ENCODE measurements around the gene CAMTA1.
A peak's percentile ranks its signal among the peaks of the same experiment; 100 is the strongest.

The CAMTA1 gene

DNA sequence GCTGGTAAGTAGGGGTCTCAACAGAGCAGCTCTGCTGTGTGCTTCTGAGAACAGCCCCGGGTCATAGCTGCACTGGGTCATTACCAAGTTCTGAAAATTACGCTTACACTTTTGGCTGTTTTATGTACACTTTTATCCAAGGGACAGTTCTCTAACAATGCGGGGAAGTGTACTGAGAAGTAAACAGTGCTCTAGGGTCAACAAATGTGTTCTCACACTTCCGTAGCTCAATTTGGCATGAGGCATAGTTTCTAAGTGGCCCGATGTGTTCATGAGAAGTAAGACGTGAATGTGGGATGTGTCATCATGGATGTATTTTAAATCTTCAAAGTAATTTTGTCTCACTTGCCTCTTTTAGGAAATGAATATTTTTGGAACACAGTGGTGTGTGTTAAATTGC is 975.0 kb downstream of the CAMTA1 start:
- Histone ChIP-seq H3K27ac (ENCODE audit: low read depth, low read length) (no peak overlapping the region), H3K9me3 (ENCODE audit: low read length) (no peaks in the 10 kb centered on the region), H3K9ac (ENCODE audit: low read length) (no peak overlapping the region)

DNA sequence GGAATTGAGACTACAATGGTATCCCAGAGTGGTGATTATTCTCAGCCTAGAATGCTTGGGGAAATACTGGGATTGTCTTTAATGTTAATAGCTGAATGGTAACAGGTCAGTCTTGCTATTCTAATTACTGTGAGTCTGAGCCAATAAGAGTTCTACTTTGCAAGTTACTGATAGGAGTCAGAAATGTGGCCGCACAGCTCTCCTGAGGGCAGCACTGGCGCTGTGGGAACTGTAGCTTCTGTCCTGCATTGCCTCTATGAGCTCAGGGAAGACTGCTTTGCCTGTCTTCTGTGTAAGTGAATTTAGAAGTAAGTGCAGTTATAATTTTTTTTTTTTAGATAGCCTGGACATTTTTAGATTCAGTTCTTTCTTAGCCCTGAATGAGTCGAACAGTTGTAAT is 975.8 kb downstream of the CAMTA1 start:
- no peak overlapping the region for H3K9ac ChIP-seq (ENCODE audit: low read length)
- no peaks in the 10 kb centered on the region for H3K36me3 ChIP-seq (ENCODE audit: insufficient read depth, low read length)
- no peaks in the 10 kb centered on the region for H3K27me3 ChIP-seq (ENCODE audit: control insufficient read depth in 1 of 2, insufficient read depth in 2 of 2, low read length in 2 of 2)
- no peaks in the 10 kb centered on the region for H3K9me3 ChIP-seq (ENCODE audit: low read length)
- H3K27ac ChIP-seq (ENCODE audit: low read depth, low read length): no peak overlapping the region
- H3K4me1 ChIP-seq (ENCODE audit: insufficient read depth, low read length): no peaks in the 10 kb centered on the region
- no peak overlapping the region for H3K4me3 ChIP-seq (ENCODE audit: low read depth in 1 of 2, low read length in 2 of 2)

More for the DNA sequence above, 975.0 kb downstream of the CAMTA1 start:
- Histone ChIP-seq H3K36me3 (ENCODE audit: insufficient read depth, low read length) (no peaks in the 10 kb centered on the region), H3K4me3 (ENCODE audit: low read depth in 1 of 2, low read length in 2 of 2) (no peak overlapping the region), H3K27me3 (ENCODE audit: control insufficient read depth in 1 of 2, insufficient read depth in 2 of 2, low read length in 2 of 2) (no peaks in the 10 kb centered on the region), H3K4me1 (ENCODE audit: insufficient read depth, low read length) (no peaks in the 10 kb centered on the region)

DNA sequence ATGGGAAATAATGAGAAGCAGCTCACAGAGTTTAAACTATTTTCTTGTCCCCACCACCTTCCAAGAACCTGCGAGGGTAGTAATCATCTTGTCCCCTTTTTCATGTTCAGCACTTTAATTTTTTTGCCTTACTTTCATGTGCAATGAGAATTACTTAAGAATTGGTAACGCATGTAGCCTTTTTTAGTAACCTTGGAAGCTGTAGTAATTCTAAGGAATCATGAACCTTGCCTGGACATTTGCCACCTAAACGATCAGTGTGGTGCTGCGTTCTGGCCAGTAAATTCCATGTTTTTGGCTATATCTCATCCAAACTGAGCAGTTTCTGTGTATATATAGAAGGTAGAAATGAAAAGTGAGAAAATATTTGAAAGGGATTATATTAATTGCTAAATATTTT is 981.9 kb downstream of the CAMTA1 start:
- Histone ChIP-seq H3K27ac (ENCODE audit: low read depth, low read length) (no peak overlapping the region), H3K36me3 (ENCODE audit: insufficient read depth, low read length) (no peaks in the 10 kb centered on the region), H3K9ac (ENCODE audit: low read length) (no peak overlapping the region), H3K9me3 (ENCODE audit: low read length) (no peaks in the 10 kb centered on the region), H3K4me3 (ENCODE audit: low read depth in 1 of 2, low read length in 2 of 2) (no peak overlapping the region), H3K27me3 (ENCODE audit: control insufficient read depth in 1 of 2, insufficient read depth in 2 of 2, low read length in 2 of 2) (no peaks in the 10 kb centered on the region), H3K4me1 (ENCODE audit: insufficient read depth, low read length) (peaks cover 8% of the 10 kb centered on the region)

- no peak overlapping the region for H3K9ac ChIP-seq (ENCODE audit: low read length)
- no peaks in the 10 kb centered on the region for H3K9me3 ChIP-seq (ENCODE audit: low read length)
- H3K27ac ChIP-seq (ENCODE audit: low read depth, low read length): no peak overlapping the region
- peaks cover 9% of the 10 kb centered on the region for H3K36me3 ChIP-seq (ENCODE audit: insufficient read depth, low read length)
- H3K4me3 ChIP-seq (ENCODE audit: low read depth in 1 of 2, low read length in 2 of 2): no peak overlapping the region
- H3K27me3 ChIP-seq (ENCODE audit: control insufficient read depth in 1 of 2, insufficient read depth in 2 of 2, low read length in 2 of 2): no peaks in the 10 kb centered on the region
- H3K4me1 ChIP-seq (ENCODE audit: insufficient read depth, low read length): peaks cover 11% of the 10 kb centered on the region
Measured at GRCh38 chr1:7768583-7768982, 983.3 kb downstream of the CAMTA1 start.

DNA sequence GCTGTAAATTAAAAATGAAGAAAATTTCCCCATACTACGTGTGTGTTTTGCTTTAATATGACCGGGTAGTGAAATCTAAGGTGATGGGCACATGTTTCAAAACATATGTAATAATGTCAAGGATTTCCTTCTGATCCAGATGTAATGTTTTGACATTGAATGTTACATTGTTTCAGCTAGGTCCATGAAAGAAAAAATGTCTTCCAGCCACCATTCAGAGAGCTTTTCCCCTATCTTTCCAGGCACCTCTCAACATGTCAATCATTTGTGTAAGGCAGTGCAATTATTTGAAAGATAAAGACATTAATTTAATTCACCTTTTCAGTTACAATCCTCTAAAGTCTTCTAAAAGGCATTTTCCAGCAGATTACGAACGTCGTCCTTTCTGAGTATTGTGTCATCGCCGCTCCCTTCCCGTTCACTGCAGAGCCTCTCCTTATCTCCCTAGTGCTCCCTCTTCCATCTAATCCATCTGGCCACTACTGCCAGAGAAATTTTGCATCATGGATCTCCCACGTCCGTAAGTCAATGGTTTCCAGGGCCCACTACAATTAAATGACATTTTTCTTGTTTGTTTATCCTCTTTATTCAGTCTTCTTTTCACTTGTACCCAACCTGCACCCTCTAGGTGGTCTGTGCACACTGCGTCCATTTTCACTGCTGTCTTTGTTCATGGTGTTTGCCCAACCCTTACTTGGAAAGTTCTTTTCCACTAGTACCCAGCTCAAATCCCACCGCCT is 984.6 kb downstream of the CAMTA1 start:
- no peak overlapping the region for H3K9ac ChIP-seq (ENCODE audit: low read length)
- no peak overlapping the region for H3K4me3 ChIP-seq (ENCODE audit: low read depth in 1 of 2, low read length in 2 of 2)
- no peak overlapping the region for H3K27ac ChIP-seq (ENCODE audit: low read depth, low read length)
- no peaks in the 10 kb centered on the region for H3K9me3 ChIP-seq (ENCODE audit: low read length)
- peaks cover 11% of the 10 kb centered on the region for H3K4me1 ChIP-seq (ENCODE audit: insufficient read depth, low read length)
- H3K27me3 ChIP-seq (ENCODE audit: control insufficient read depth in 1 of 2, insufficient read depth in 2 of 2, low read length in 2 of 2): no peaks in the 10 kb centered on the region
- peaks cover 19% of the 10 kb centered on the region for H3K36me3 ChIP-seq (ENCODE audit: insufficient read depth, low read length)

DNA sequence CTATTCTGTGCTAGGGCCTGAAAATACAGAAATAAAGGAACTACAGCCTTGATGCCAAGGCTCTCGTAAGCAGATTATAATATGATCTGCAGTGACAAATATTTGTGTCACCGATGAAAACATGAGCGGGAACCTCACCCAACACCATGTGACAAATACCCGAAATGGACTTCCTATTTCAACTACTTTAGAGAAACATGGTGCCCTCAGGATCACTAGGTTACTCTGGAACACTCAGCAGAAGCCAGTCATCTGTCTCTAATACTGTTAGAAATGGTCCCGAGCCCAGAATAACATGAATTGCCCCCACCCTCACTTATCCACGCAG is 985.4 kb downstream of the CAMTA1 start:
- peaks cover 21% of the 10 kb centered on the region for H3K36me3 ChIP-seq (ENCODE audit: insufficient read depth, low read length)
- H3K9me3 ChIP-seq (ENCODE audit: low read length): no peaks in the 10 kb centered on the region
- no peaks in the 10 kb centered on the region for H3K27me3 ChIP-seq (ENCODE audit: control insufficient read depth in 1 of 2, insufficient read depth in 2 of 2, low read length in 2 of 2)
- no peak overlapping the region for H3K9ac ChIP-seq (ENCODE audit: low read length)
- H3K27ac ChIP-seq (ENCODE audit: low read depth, low read length): peak overlapping the region; percentile 59
- H3K4me1 ChIP-seq (ENCODE audit: insufficient read depth, low read length): peaks cover 11% of the 10 kb centered on the region
- H3K4me3 ChIP-seq (ENCODE audit: low read depth in 1 of 2, low read length in 2 of 2): peak overlapping the region; percentile 34 to 92

DNA sequence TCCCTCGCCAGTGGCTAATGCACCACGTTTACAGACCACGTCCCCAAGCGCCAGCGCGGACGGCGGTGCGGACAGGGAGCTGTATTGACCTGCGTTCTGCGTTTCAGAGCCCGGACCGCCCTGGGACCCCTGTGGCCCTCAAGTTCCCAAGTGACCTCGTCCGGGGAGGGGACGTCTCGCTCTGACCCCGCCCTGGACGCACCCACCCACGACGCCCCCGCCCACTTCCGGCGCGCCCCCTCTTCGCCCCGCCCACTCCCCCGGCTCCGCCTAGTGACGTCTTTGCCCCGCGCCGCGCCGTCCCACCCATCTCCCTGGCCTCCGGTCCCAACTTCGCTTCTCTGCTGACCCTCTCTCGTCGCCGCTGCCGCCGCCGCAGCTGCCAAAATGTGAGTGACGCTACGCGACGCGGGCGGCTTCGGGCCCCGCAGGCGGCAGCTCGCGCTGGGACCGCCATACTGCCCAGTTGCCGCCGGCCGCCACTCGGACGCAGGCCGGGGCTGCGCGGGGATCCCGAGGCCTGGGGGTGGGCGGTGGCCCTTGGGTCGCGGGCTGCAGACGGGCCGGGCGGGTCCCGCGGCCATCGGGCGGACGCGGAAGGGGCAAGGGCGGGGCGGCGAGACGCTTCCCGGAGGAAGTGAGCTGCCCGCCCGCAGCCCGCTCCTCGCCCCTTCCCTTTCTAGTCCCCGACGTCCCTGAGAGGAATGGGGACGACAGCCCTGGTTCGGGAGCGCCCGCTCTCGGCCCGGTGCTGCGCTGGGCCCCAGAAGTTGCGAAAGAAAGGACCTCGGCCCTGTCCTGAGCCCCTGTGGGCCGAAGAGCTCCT is 986.0 kb downstream of the CAMTA1 start, which contains the start of gene VAMP3:
Gene VAMP3, plus strand, starts transcription at position 300 of the 826 bp plus-strand sequence. Its CDS starts 88 bp downstream, at position 388.
- Histone ChIP-seq H3K4me3 (ENCODE audit: low read depth in 1 of 2, low read length in 2 of 2) (peak within 1 kb of the TSS; percentile 34 to 92), H3K4me1 (ENCODE audit: insufficient read depth, low read length) (peaks cover 11% of the 10 kb centered on the region), H3K9me3 (ENCODE audit: low read length) (no peaks in the 10 kb centered on the region), H3K27me3 (ENCODE audit: control insufficient read depth in 1 of 2, insufficient read depth in 2 of 2, low read length in 2 of 2) (no peaks in the 10 kb centered on the region), H3K9ac (ENCODE audit: low read length) (peak within 1 kb of the TSS; percentile 56), H3K27ac (ENCODE audit: low read depth, low read length) (peak within 1 kb of the TSS; percentile 59), H3K36me3 (ENCODE audit: insufficient read depth, low read length) (peaks cover 21% of the 10 kb centered on the region)

- Histone ChIP-seq H3K4me1 (ENCODE audit: insufficient read depth, low read length) (peaks cover 11% of the 10 kb centered on the region), H3K4me3 (ENCODE audit: low read depth in 1 of 2, low read length in 2 of 2) (peak overlapping the region; percentile 34 to 92), H3K27me3 (ENCODE audit: control insufficient read depth in 1 of 2, insufficient read depth in 2 of 2, low read length in 2 of 2) (no peaks in the 10 kb centered on the region), H3K9me3 (ENCODE audit: low read length) (no peaks in the 10 kb centered on the region), H3K27ac (ENCODE audit: low read depth, low read length) (peak overlapping the region; percentile 59), H3K36me3 (ENCODE audit: insufficient read depth, low read length) (peaks cover 21% of the 10 kb centered on the region), H3K9ac (ENCODE audit: low read length) (peak overlapping the region; percentile 56)
Measured at GRCh38 chr1:7771823-7772299, 986.6 kb downstream of the CAMTA1 start.

- Histone ChIP-seq H3K27ac (ENCODE audit: low read depth, low read length) (no peak overlapping the region), H3K9ac (ENCODE audit: low read length) (no peak overlapping the region), H3K9me3 (ENCODE audit: low read length) (no peaks in the 10 kb centered on the region), H3K36me3 (ENCODE audit: insufficient read depth, low read length) (peaks cover 56% of the 10 kb centered on the region), H3K4me1 (ENCODE audit: insufficient read depth, low read length) (peaks cover under 1% of the 10 kb centered on the region), H3K27me3 (ENCODE audit: control insufficient read depth in 1 of 2, insufficient read depth in 2 of 2, low read length in 2 of 2) (no peaks in the 10 kb centered on the region), H3K4me3 (ENCODE audit: low read depth in 1 of 2, low read length in 2 of 2) (no peak overlapping the region)
Measured at GRCh38 chr1:7777591-7777990, 992.3 kb downstream of the CAMTA1 start.

DNA sequence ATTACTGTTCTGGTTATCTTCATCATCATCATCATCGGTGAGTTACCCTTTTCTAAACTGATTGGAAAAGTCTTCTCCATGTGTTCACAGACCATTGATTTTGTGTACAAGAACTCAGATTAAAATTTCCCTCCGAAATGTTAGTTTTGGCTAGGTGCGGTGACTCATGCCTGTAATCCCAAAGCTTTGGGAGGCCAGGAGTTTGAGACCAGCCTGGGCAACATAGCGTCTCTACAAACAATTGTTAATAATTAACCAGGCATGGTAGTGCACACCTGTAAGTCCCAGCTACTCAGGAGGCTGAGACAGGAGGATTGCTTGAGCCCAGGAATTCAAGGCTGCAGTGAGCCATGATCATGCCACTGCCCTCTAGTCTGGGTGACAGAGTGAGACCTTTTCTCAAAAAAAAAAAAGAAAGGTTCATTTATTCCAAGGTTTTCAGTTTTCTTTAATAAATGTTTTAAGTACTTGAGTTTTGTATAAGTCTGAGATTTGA is 992.9 kb downstream of the CAMTA1 start:
- no peak overlapping the region for H3K9ac ChIP-seq (ENCODE audit: low read length)
- no peak overlapping the region for H3K27ac ChIP-seq (ENCODE audit: low read depth, low read length)
- H3K36me3 ChIP-seq (ENCODE audit: insufficient read depth, low read length): peaks cover 51% of the 10 kb centered on the region
- H3K9me3 ChIP-seq (ENCODE audit: low read length): no peaks in the 10 kb centered on the region
- H3K27me3 ChIP-seq (ENCODE audit: control insufficient read depth in 1 of 2, insufficient read depth in 2 of 2, low read length in 2 of 2): no peaks in the 10 kb centered on the region
- H3K4me3 ChIP-seq (ENCODE audit: low read depth in 1 of 2, low read length in 2 of 2): no peak overlapping the region
- peaks cover 6% of the 10 kb centered on the region for H3K4me1 ChIP-seq (ENCODE audit: insufficient read depth, low read length)

GRCh38 chr1:7780976-7781375 is 995.7 kb downstream of the CAMTA1 start:
- H3K36me3 ChIP-seq (ENCODE audit: insufficient read depth, low read length): peaks cover 44% of the 10 kb centered on the region
- H3K9ac ChIP-seq (ENCODE audit: low read length): no peak overlapping the region
- no peak overlapping the region for H3K4me3 ChIP-seq (ENCODE audit: low read depth in 1 of 2, low read length in 2 of 2)
- peaks cover 18% of the 10 kb centered on the region for H3K4me1 ChIP-seq (ENCODE audit: insufficient read depth, low read length)
- no peaks in the 10 kb centered on the region for H3K9me3 ChIP-seq (ENCODE audit: low read length)
- no peaks in the 10 kb centered on the region for H3K27me3 ChIP-seq (ENCODE audit: control insufficient read depth in 1 of 2, insufficient read depth in 2 of 2, low read length in 2 of 2)
- no peak overlapping the region for H3K27ac ChIP-seq (ENCODE audit: low read depth, low read length)

Measured in muscle layer of colon (tissue), 2 donors.